Activated CD8-positive, alpha-beta memory T cell treated with anti-CD3 and anti-CD28 coated beads, Interleukin-2, amount 10 ng/mL, durations not matched to agents 7 days and 5 days (primary cell): ENCODE measurements around the gene STOML2. TPM values are rescaled to one million over a fixed set of nuclear protein-coding genes. Genes with fewer than 3 reads are reported as not detected.
"Not testable (repeated sequence)": the region's sequence is repeated elsewhere in the genome, so short reads cannot be mapped to it uniquely, and the experiment has no call there.

Source experiments
- ATAC-seq: fragments of 150-1000 bp; cut with Tn5 transposase; one replicate; pipeline ENCODE4 v1.10.0; 2021; ENCODE audit warnings: moderate library complexity
- CTCF ChIA-PET: fragments of 350-600 bp; sonication (Branson Sonifier 250); formaldehyde crosslinking; loops from one replicate; lab custom pipeline; 2021; ENCODE audit warnings: antibody characterized with exemption; lab: Charles Lee
- DNase-seq: peaks from one replicate; pipeline ENCODE4 v3.0.0-alpha.2; 2020
- H3K27ac Mint-ChIP-seq: one replicate; pipeline ENCODE4 v1.8.0; 2021; ENCODE audit warnings: mild to moderate bottlenecking, mixed read lengths
- H3K27me3 Mint-ChIP-seq: one replicate; pipeline ENCODE4 v1.8.0; 2021; ENCODE audit warnings: mixed read lengths
- H3K36me3 Mint-ChIP-seq: one replicate; pipeline ENCODE4 v1.8.0; 2021; ENCODE audit warnings: mild to moderate bottlenecking, mixed read lengths
- H3K4me1 Mint-ChIP-seq: one replicate; pipeline ENCODE4 v1.8.0; 2021; ENCODE audit warnings: mixed read lengths
- H3K4me3 Mint-ChIP-seq: one replicate; pipeline ENCODE4 v1.8.0; 2021; ENCODE audit warnings: mild to moderate bottlenecking, moderate library complexity, mixed read lengths
- H3K9me3 Mint-ChIP-seq: one replicate; pipeline ENCODE4 v1.8.0; 2022; ENCODE audit warnings: low read depth, mixed read lengths
- total RNA-seq, 2 experiments: library from RNA; stranded (reverse); gene quantifications; one replicate each; pipeline ENCODE4 v1.2.3, GENCODE V29; 2021

STOML2 gene
- total RNA-seq = 100 to 1,000 TPM; 145 to 169 TPM

GRCh38 chr9:35102769-35103659, at the start of gene STOML2:
STOML2 (minus strand) TSS chr9:35103131; CDS start chr9:35103094, 37 bp downstream.
- H3K27ac Mint-ChIP-seq = peak within 1 kb of the TSS; percentile 95
- H3K27me3 Mint-ChIP-seq = no peaks in the 10 kb centered on the region
- peaks cover 43% of the 10 kb centered on the region for H3K4me1 Mint-ChIP-seq
- peak; percentile 96 for DNase-seq
- peak within 1 kb of the TSS; percentile 91 for H3K4me3 Mint-ChIP-seq
- ATAC-seq = peak; percentile 97
- H3K9me3 Mint-ChIP-seq = no peaks in the 10 kb centered on the region
- CTCF ChIA-PET = interaction anchor here (0.6 to 3.4 kb wide), 10 partner anchors 8 to 508 kb away, joined by 3 to 30 read pairs (median 4); partner anchors contain the start of genes ATOSB and FANCG
- peaks cover 33% of the 10 kb centered on the region for H3K36me3 Mint-ChIP-seq

- ATAC-seq, H3K27me3 Mint-ChIP-seq, H3K36me3 Mint-ChIP-seq, H3K4me1 Mint-ChIP-seq, CTCF ChIA-PET, DNase-seq, H3K27ac Mint-ChIP-seq, H3K4me3 Mint-ChIP-seq: not testable (repeated sequence)
- peaks cover 27% of the 10 kb centered on the region for H3K9me3 Mint-ChIP-seq
These were observed 45.1 kb upstream of the STOML2 start for GRCh38 chr9:35147941-35148563.

GRCh38 chr9:35142037-35142436, 39.1 kb upstream of the STOML2 start:
- Mint-ChIP-seq H3K4me3 (no peak overlapping the region), H3K27ac (no peak overlapping the region), H3K36me3 (no peaks in the 10 kb centered on the region), H3K4me1 (no peaks in the 10 kb centered on the region), H3K9me3 (peaks cover 6% of the 10 kb centered on the region), H3K27me3 (no peaks in the 10 kb centered on the region)
- CTCF ChIA-PET = no interaction called here
- no peak for ATAC-seq
- no peak for DNase-seq

- no peak for DNase-seq
- H3K27me3 Mint-ChIP-seq = no peaks in the 10 kb centered on the region
- H3K4me3 Mint-ChIP-seq = no peak overlapping the region
- H3K4me1 Mint-ChIP-seq = no peaks in the 10 kb centered on the region
- no peak for ATAC-seq
- no peaks in the 10 kb centered on the region for H3K36me3 Mint-ChIP-seq
- H3K9me3 Mint-ChIP-seq = peaks cover 4% of the 10 kb centered on the region
- H3K27ac Mint-ChIP-seq = no peak overlapping the region
- CTCF ChIA-PET = no interaction called here
These were observed 37.2 kb upstream of the STOML2 start for GRCh38 chr9:35140093-35140492.

- H3K4me3 Mint-ChIP-seq = no peak overlapping the region
- H3K27ac Mint-ChIP-seq = no peak overlapping the region
- ATAC-seq (no peak), DNase-seq (no peak)
- CTCF ChIA-PET = interaction anchor here (1.4 kb wide), 1 partner anchor 10 kb away, joined by 4 read pairs; no protein-coding TSS in a partner anchor
- H3K36me3 Mint-ChIP-seq = peaks cover 1% of the 10 kb centered on the region
- H3K9me3 Mint-ChIP-seq = peaks cover 6% of the 10 kb centered on the region
- H3K4me1 Mint-ChIP-seq = no peaks in the 10 kb centered on the region
- H3K27me3 Mint-ChIP-seq = no peaks in the 10 kb centered on the region
These were observed 33.9 kb upstream of the STOML2 start for GRCh38 chr9:35136866-35137265.

GRCh38 chr9:35135988-35136387, 33.1 kb upstream of the STOML2 start:
- DNase-seq (no peak), ATAC-seq (no peak)
- no peak overlapping the region for H3K27ac Mint-ChIP-seq
- CTCF ChIA-PET = interaction anchor here (1.4 kb wide), 1 partner anchor 9 kb away, joined by 4 read pairs; no protein-coding TSS in a partner anchor
- peaks cover 1% of the 10 kb centered on the region for H3K36me3 Mint-ChIP-seq
- H3K4me3 Mint-ChIP-seq = no peak overlapping the region
- H3K9me3 Mint-ChIP-seq = peaks cover 6% of the 10 kb centered on the region
- H3K27me3 Mint-ChIP-seq = no peaks in the 10 kb centered on the region
- no peaks in the 10 kb centered on the region for H3K4me1 Mint-ChIP-seq

GRCh38 chr9:35134920-35135319, 32.0 kb upstream of the STOML2 start:
- peaks cover 1% of the 10 kb centered on the region for H3K36me3 Mint-ChIP-seq
- H3K4me3 Mint-ChIP-seq = no peak overlapping the region
- CTCF ChIA-PET = no interaction called here
- peaks cover 6% of the 10 kb centered on the region for H3K9me3 Mint-ChIP-seq
- H3K4me1 Mint-ChIP-seq = no peaks in the 10 kb centered on the region
- ATAC-seq (no peak), DNase-seq (no peak)
- H3K27ac Mint-ChIP-seq = no peak overlapping the region
- H3K27me3 Mint-ChIP-seq = no peaks in the 10 kb centered on the region

GRCh38 chr9:35116898-35117551, 14.1 kb upstream of the STOML2 start:
- Mint-ChIP-seq H3K27ac (peak overlapping the region; percentile 84), H3K36me3 (no peaks in the 10 kb centered on the region), H3K9me3 (no peaks in the 10 kb centered on the region), H3K27me3 (peaks cover 7% of the 10 kb centered on the region), H3K4me1 (peaks cover 33% of the 10 kb centered on the region), H3K4me3 (peak overlapping the region; percentile 90)
- peak; percentile 93 for DNase-seq
- ATAC-seq = peak; percentile 54
- CTCF ChIA-PET = interaction anchor here (0.7 to 4.9 kb wide), 18 partner anchors 12 to 483 kb away, joined by 3 to 34 read pairs (median 4); partner anchors contain the start of genes PIGO and STOML2

- Mint-ChIP-seq H3K9me3 (no peaks in the 10 kb centered on the region), H3K36me3 (no peaks in the 10 kb centered on the region), H3K27me3 (peaks cover 7% of the 10 kb centered on the region), H3K27ac (peak overlapping the region; percentile 84), H3K4me1 (peaks cover 38% of the 10 kb centered on the region), H3K4me3 (peak overlapping the region; percentile 90)
- CTCF ChIA-PET = interaction anchor here (0.8 to 4.9 kb wide), 14 partner anchors 13 to 437 kb away, joined by 3 to 34 read pairs (median 5); partner anchors contain the start of genes PIGO and STOML2
- ATAC-seq (peak; percentile 0), DNase-seq (no peak)
These were observed 13.6 kb upstream of the STOML2 start for GRCh38 chr9:35116539-35116897.

- ATAC-seq = peak; percentile 69
- Mint-ChIP-seq H3K4me1 (peaks cover 40% of the 10 kb centered on the region), H3K27ac (peak within 1 kb of the TSS; percentile 84), H3K27me3 (peaks cover 7% of the 10 kb centered on the region), H3K36me3 (no peaks in the 10 kb centered on the region), H3K4me3 (peak within 1 kb of the TSS; percentile 90), H3K9me3 (no peaks in the 10 kb centered on the region)
- peak; percentile 98 for DNase-seq
- CTCF ChIA-PET = interaction anchor here (0.8 to 4.9 kb wide), 14 partner anchors 13 to 438 kb away, joined by 3 to 34 read pairs (median 4); partner anchors contain the start of genes PIGO, STOML2 and VCP
These were observed 13.0 kb upstream of the STOML2 start, which contains the start of gene ATOSB for GRCh38 chr9:35115680-35116538. ATOSB (minus strand) TSS chr9:35115862; CDS start chr9:35108274, 7,588 bp downstream.

GRCh38 chr9:35114840-35115628, 12.1 kb upstream of the STOML2 start:
- Mint-ChIP-seq H3K27me3 (peaks cover 3% of the 10 kb centered on the region), H3K36me3 (no peaks in the 10 kb centered on the region), H3K9me3 (no peaks in the 10 kb centered on the region), H3K4me3 (peak overlapping the region; percentile 90), H3K27ac (peak overlapping the region; percentile 84), H3K4me1 (peaks cover 45% of the 10 kb centered on the region)
- CTCF ChIA-PET = interaction anchor here (0.8 to 4.9 kb wide), 18 partner anchors 10 to 617 kb away, joined by 3 to 34 read pairs (median 6); partner anchors contain the start of genes CREB3, FANCG, PIGO and STOML2
- DNase-seq (peak; percentile 78), ATAC-seq (peak; percentile 7)
